HT1080 (cell line): ENCODE results near the gene FBF1. TPM values are rescaled to one million over a fixed set of nuclear protein-coding genes. Genes with fewer than 3 reads are reported as not detected.

Experiments used
- DNase-seq: peaks from one replicate; pipeline ENCODE4 v3.0.0-alpha.2; 2015; ENCODE audit warnings: low read depth
- total RNA-seq: library from RNA; depleted of rRNA; stranded (reverse); fragments of >200 nt; shearing (Covaris generic); gene quantifications from 2 replicates; pipeline ENCODE4 v1.2.3, GENCODE V29; 2014

Gene FBF1
- total RNA-seq, 1 experiment from 2014 or later: 10.8 TPM

DNA sequence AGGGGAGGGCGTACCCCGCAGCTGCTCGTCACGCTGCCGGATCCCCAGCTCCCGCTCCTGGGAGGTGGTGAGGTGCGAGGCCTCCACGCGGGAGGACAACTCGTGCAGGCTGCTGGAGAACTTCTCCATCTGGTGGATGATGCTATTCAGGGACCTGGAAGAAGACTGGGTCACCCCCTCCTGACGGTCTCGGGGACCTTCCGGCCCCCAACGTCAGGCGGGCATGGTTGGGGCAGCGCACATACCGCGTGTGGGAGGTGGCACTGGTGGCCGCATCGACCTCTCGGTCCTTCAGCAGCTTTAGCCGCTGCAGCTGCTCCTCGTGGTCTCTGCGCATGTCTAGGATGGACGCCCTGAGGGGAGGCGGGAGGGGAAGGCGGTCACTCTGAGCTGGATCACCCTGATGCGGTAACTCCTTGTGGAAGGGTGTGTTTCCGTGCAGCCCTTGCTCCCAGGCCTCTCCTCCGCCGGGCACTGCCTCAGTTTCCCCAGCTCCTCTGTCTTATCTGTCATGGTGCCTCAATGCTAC lies 22.9 kb downstream of the FBF1 start:
- no peak for DNase-seq

DNA sequence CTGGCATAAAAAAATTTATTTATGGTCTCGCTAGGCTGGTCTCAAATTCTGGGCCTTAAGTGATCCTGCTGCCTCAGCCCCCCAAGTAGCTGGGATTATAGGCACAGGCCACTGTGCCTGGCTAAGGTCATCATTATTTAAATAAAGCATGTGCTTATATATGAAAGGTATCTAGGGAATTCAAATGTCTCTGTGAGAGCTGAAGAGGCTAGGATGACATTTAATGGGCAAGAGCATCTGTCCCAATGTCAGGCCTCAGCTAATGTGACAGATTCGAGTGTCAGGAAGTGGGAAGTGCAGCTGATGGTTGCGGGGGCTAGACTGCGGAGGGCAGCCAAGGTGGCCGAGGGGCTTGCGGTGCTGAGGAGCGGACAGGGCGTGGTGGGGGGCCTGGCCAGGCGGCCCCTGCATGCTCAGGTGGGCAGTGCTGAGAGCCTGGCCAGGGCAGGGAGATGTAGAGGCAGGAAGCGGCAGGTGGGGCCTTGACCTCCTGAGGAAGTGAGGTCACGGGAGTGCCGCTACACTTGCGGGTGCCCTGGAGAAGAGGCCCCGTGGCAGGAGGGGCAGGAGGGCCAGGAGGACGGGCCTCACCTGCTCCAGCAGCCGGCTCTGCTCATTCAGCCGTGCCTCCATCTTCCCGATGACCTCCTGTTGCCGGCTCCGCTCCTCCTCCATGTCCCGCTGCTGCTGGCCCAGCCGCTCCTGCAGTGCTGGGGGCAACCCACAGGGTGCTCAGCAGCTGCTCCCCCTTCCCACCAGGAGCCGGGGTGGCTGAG lies 23.5 kb downstream of the FBF1 start:
- no peak for DNase-seq

DNA sequence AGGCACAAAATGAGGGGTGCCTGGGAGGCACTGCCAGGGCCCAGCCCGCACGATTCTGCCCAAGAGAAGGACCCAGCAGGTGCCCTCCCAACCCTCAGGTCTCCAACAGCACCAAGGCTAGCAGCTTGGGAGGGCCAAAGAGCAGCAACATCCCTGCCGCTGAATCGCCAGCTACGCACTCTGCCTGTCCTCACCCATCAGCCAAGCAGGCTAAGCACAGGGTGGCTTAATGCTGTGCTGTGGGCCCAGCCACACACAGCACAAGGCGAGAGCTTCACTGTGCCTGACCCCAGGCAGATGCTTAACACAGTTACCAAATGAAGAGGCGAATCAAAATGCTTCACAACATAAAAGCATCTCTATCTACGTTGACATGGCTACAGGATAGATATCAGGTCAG lies 25.6 kb downstream of the FBF1 start:
- DNase-seq: no peak

DNA sequence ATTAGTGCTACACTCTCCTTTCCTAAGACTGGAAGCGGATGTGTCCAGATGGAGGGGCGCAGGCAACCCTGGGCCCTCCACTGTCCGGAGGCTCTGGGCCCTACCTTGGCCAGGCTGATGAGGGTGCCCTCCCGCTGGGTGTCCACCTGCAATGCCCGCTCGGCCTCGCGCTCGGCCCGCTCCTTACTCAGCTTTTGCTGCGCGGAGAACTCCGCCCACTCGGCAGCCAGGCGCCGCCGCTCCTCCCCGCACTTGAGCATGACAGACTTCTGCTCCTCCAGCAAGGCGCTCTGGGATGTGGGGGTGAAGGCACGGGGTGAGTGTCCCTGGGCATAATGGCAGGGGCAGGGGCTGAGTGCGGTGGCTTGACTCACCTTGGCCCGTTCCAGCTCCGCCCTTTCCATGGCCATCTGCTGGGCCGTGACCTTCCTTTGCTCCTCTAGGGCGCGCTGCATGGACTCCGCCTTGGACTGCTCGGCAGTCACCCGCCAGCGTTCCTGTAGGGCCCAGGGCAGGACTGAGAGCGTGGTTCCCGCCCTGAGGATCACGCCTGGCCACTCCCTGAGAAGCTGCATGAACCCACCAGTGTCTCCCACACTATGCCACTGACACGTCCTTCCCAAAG lies 26.1 kb downstream of the FBF1 start:
- DNase-seq: no peak

DNA sequence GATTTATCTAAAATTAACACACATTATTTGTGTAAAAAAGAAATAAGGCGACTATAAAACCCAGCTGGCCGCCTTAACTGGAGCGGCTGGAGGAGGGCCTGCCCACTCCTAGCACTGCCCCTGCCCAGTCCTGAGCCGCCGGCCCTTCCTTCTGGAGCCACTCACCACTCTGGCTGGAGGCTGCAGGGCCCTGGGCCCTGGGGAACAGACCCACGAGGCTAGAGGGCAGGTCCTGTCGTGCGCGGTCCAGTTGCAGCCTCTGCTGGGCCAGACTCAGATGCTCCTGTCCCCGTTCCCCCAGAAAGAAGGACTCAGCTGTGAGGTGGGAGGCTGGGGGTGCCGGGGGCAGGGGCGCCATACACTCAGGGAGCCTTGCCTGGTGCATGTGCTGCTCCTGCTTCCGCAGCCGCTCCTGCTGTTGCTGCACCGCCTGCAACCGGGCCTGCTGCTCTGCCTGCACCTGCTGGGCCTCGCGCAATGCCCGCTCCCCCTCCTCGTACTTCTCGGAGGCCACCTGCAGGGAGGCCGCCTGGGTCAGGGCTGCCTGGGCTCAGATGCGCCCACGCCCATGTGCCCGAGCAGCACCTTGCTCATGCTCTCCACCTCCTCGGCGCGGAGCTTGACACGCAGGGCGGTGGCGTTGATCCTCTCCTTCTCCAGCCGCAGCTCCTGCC lies 27.2 kb downstream of the FBF1 start:
- DNase-seq: no peak

DNA sequence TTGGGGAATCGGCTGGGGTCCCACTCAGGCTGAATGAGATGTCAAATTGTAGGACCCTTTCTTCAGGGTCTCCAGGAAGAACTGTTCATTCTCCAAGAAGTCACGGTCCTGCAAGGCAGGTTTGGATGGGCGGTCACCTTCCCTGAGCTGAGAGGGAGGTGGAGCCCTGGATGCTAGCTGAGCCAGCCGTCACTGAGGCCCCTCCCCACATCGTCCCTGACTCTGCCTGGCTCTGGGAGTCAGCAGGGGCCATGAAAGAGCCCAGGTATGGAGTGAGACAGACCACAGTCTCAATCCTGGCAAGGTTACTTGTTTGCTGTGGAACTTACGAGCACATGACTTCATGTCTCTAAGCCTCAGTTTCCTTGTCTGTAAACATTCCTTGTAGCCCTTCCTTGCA lies 30.1 kb downstream of the FBF1 start:
- DNase-seq: no peak

DNA sequence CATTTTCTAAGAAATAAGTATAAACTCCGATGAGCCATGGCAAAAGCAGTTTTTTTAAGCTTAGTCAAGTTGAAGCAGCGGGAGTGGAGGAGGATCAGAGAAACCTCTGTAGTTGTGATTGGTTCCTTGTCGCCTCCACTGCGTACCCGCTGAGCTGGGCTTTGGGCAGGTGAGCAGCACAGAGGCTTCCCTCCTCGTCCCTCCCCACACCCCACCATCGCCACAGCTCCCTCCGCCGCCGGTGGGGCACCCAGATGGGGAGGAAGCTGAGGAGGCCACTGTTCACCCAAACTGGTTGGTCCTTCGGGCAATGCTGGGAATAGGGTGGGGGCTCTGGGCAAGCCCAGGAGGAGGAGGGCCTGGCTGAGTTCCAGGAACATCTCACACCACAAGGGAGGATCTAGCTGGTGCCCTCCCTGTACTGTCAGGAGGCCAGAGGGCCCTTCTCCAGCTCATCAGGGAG lies 31.0 kb downstream of the FBF1 start:
- DNase-seq: no peak

DNA sequence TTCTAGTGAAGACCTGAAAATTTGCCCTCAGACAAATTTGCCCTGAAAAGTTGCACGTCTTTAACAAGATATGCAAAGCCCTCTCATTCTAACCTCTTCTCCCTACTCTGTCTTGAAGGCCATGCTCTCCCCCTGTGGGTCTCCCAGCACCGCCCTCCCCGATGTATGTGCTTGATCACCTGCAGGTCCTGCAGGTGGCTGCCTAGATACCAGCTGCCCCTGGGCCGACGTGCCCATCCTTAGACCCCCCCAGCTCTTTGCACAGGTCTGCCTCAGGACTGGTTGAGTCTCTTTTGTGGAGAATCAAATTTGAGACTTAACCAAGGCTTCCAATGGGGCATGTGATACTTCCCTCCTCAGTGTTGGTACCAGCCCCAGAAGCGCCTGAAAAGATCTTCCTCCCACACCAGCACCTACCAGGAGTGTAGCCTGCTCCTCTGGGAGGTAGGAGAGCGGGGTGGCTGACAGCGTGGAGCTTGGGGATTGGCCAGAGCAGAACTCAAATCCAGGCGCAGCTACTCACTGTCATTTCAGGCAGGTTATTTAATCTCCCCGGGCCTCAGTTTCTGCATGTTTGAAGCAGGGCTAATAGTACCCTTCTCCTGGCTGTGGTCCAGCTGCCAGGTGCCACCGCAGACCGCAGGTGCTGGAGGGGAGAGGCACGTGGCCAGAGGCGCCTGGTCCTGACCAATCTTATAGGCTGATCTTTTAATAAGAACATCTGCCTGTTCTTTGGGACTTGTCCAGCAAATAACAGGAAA lies 31.6 kb downstream of the FBF1 start:
- no peak for DNase-seq

DNA sequence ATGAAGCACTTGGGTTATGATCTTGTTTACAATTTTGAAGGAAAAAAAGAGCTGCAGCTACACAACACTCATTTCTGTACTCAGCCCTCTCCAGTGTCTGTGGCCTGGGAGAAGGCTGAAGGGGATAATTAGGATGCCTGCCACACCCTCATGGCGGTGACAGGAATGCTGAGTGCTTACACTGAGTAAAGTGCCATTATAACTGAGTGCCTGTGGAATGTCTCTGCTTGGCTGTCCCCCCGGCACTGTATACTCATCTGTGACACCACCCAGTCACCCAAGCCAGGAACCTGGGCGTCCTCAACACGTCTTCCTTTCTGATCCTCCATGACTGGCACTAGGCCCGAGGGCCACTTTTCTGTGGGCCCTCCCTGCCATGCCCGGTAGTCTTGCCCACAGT lies 32.6 kb downstream of the FBF1 start:
- no peak for DNase-seq

DNA sequence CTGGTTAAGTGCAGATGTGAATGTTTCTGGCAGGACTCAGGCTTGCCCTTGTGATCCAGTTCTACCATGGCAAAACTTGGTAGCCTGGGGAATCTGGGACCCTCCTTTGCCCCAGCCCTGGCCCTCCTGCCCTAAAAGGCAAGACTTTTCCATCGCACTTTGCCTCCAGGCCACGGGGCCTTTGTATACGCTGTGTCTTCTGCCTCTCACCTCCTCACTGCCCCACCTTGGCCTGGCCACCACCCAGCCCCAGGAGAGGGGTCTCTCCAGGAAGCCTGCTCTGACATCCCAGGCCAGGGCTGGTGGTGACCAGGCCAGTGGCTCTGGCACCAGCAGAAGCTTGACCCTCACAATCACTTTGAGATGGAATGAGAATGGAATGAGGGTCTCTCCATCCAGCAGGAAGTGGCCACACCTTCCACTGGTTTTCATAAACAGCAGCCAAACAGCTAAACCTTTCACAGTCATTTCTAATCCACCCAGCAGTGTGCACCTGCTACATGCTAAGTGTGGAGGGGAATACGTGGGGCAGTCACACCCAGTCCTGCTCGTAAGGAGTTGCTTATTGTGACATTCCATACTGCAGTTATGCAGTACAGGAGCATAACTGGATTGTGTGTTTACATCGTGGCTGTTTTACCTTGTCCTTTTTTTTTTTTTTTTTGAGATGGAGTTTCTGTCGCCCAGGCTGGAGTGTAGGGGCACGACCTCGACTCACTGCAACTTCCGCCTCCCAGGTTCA lies 34.5 kb downstream of the FBF1 start:
- DNase-seq: no peak

DNA sequence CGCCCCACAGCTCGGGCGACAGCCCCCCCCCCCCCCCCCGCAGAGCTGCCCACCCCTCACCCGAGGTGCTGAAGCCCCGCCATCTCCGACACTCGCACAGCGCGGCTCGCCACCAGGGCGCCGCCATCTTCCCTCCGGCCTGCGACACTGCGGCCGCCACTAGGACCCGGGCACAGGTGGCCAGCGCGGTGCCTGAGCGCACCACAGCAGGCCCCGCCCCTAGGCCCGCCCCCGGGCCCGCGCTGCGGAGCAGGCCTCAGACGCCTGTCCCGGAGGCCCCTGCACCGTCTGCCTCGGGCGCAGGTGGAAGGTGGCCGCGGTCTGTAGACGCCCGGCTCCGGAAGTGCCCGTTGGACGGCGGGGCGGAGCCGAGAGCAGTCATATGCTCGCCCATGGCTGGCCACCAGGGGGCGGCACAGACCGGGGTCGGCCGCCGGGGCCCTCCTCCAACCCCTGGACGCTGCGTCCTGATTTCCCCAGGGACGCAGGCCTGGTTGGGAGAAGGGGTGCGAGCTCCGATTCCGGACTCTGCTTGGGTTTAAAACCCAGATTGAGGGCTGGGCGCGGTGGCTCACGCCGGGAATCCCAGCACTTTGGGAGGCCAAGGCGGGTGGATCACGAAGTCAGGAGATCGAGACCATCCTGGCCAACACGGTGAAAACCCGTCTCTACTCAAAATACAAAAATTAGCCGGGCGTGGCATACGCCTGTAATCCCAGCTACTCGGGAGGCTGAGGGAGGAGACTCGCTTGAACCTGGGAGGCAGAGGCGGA lies 35.9 kb downstream of the FBF1 start, which contains the start of gene MRPL38:
MRPL38 (minus strand) TSS at position 136 of the 773 bp plus-strand sequence; CDS start at position 127, 9 bp downstream.
- peak; percentile 96 for DNase-seq

DNA sequence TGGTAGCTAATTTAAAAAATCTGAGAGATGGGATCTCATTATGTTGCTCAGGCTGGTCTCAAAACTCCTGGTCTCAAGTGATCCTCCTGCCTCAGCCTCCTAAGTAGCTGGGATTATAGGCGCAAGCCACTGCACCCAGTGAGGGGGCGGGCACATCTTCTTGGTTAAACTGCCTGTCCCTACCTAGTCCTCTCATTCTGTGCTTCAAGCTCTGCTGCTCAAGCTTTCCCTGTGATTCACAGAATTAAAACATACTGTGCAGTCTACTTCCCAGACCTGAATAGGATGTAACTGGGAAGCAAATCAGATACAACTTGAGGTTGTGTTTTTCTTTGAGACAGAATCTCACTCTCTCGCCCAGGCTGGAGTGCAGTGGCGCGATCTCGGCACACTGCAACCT lies 38.4 kb downstream of the FBF1 start:
- DNase-seq: no peak

DNA sequence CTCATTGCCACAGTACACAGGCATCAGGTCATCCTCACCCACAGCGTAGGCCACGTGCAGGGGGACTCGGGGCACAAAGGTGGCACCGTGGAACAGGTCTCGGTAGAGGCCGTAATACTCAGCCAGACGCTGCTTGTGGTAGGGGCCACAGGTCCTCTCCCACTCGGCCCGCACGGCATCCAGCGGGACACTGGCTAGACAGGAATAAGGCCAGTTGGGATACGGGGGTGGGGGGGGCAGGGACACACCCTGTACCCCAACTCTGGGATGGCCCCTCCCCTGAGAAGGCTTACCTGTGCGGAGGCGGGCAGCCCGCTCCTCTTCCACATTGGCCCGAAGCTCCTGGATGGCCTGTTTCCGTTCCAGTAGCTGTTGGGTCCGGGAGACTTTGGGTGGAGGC lies 39.1 kb downstream of the FBF1 start:
- no peak for DNase-seq

DNA sequence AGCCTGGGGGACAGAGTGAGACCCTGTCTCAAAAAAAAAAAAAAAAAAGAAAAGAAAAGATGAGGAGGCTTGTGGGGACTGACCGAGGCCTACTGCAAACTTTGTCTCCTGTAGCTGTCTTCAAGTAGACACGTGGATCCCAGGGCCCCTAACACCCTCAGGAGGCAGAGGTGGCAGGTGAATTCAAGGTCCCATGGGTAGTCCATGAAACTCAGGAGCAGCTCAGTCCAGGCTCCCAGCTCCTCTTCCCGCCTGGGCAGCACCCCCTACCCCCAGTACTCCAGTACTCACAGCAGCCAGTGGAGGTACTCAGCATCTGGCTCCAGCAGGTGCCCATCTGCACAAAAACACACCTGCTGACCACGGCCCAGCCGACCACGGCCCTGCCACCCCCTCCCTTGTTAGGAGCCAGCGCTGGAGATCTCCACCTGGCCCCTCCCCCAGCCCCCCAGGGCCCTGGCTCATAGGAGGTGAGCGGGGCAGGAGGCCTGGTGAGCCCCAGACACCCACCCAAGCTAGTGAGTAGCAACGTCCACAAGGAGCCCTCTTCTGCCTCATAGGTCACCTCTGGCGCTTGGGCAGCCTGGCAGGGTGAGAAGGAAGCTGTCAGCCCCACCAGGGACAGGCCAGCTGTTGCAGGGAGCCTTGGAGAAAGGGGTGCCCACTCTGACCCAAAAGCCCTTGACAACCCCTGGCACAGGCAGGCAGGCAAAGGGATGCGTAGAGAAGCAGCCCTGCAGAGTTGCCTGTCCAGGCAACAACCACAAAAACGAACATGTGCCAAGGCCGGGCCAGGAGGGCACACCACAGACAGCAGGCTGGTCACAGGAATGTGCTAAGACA lies 39.9 kb downstream of the FBF1 start:
- no peak for DNase-seq

DNA sequence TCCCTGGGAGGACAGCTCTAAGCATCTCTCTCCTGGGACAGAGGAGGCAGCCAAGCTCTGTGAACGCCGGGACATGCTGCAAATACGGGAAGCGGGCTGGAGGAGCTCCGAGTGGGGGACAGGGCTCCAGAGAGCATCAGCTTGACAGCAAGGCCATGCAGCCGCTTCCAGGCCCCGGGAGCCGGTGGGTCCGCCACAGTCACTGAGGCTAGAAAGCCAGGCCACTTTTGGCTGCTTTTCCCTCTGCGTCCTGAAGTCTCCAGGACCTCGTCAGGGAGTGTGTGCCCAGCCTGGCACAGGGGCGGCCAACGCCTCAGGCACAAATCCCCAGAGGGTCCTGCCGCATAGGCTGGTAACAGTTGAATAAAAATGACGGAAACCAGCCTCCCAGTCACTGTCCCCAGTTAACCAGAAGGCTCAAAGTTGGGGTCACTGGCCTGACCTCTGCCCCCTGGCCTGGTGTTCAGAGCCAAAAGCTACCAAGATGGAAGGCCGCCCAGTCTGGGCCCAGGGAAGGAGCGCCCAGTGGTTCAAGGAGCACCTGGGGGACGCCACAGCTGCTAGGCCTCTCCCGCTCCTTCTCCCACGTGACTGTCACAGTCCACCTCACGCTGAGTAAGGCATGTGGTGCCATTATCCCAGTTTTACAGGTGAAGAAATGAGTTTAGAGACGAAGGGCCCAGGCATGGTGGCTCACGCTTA lies 40.9 kb downstream of the FBF1 start:
- no peak for DNase-seq

DNA sequence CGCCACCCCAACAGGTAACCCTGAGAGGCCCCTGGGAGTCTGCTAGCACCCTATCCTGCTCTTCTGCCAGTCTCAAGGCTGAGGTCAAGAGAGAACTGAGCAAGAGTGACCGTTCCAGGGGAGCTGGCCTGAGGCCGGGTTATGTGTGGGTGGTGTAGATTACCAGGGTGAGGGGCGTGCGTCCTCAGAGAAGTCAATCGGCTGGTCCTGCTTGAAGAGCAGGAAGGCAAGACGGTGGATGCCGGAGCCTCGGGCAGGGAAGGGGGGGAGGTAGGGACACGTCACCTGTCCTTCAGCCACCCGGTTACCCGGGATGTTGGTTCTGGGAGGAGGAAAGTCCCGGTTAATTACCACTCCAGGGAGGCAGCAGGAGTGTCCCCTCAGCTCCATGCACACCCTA lies 41.5 kb downstream of the FBF1 start:
- DNase-seq: no peak

DNA sequence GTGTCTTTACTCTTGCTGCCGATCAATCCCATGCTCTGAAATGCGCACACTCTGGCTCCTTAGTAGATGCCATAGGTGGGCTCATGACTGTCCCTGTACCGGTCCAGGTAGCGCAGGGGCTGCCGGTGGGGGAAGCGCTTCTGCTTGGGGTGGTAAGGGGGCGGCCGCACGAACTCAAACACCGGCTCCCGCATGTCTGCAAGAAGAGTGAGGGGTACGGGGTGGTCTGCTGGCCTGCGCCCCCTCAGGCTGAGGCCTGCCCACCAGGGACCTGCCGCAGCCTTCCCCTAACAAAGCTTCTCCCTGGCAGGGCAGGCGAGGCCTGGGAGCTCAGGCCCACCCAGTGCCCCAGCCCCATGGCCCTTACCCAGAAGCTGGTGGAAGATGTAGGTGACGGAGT lies 42.1 kb downstream of the FBF1 start:
- DNase-seq: no peak

DNA sequence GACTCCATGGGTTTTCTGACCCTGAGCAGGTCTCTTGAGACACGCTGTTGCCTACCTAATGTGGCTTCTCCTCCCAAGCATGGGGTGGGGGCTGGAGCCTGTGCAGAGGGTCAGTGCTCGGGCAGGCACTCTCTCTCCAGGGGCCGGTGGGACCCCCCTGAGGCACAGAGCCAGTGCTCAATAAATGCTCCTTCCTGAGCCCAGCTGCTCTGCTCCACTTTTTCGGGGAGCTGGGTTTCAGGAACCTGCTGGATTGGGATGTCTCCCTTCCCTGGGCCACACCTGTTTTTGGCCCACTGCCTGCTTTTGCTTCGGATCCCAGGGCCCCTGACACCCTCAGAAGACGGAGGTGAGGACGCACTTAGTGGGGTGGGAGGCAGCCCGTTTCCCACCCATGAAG lies 42.8 kb downstream of the FBF1 start:
- DNase-seq: no peak
